Parathyroid adenoma (tissue), 2 donors: ENCODE data around the gene MPZL1.

Experiments used
- H2AFZ ChIP-seq: fragments of 300-600 bp; sonication (generic); one replicate; pipeline ENCODE4 v1.7.0; 2017; ENCODE audit warnings: antibody characterized with exemption, mild to moderate bottlenecking
- H3K27ac ChIP-seq: fragments of 300-600 bp; sonication (generic); one replicate; pipeline ENCODE4 v1.7.0; 2017
- H3K27me3 ChIP-seq: fragments of 300-600 bp; sonication (generic); one replicate; pipeline ENCODE4 v1.7.0; 2017; ENCODE audit warnings: low read length; ENCODE audit not compliant: control insufficient read depth, insufficient read depth
- H3K36me3 ChIP-seq: fragments of 300-600 bp; sonication (generic); one replicate; pipeline ENCODE4 v1.7.0; 2017; ENCODE audit warnings: low read length; ENCODE audit not compliant: control insufficient read depth, insufficient read depth
- H3K4me1 ChIP-seq: fragments of 300-600 bp; sonication (generic); one replicate; pipeline ENCODE4 v1.7.0; 2017; ENCODE audit warnings: control low read depth
- H3K4me2 ChIP-seq: fragments of 300-600 bp; sonication (generic); one replicate; pipeline ENCODE4 v1.7.0; 2017; ENCODE audit warnings: low read length
- H3K4me3 ChIP-seq: fragments of 300-600 bp; sonication (generic); one replicate; pipeline ENCODE4 v1.7.0; 2017; ENCODE audit warnings: low read depth, low read length
- H3K79me2 ChIP-seq: fragments of 300-600 bp; sonication (generic); one replicate; pipeline ENCODE4 v1.7.0; 2017; ENCODE audit warnings: control low read depth
- H3K9ac ChIP-seq: fragments of 300-600 bp; sonication (generic); one replicate; pipeline ENCODE4 v1.7.0; 2017; ENCODE audit warnings: mild to moderate bottlenecking
- H3K9me3 ChIP-seq: fragments of 300-600 bp; sonication (generic); one replicate; pipeline ENCODE4 v1.7.0; 2017; ENCODE audit warnings: low read length; ENCODE audit not compliant: control insufficient read depth
- CTCF ChIP-seq: fragments of 300-600 bp; sonication (generic); IDR thresholded peaks from one replicate; pipeline ENCODE4 v1.7.0; 2017; ENCODE audit warnings: antibody characterized with exemption, mild to moderate bottlenecking
- donor health status: primary hyperparathyroidism.

Gene MPZL1

GRCh38 chr1:167690053-167690452, 31.7 kb upstream of the MPZL1 start:
- no peaks in the 10 kb centered on the region for H3K9me3 ChIP-seq
- H3K4me2 ChIP-seq, result no peak overlapping the region
- no peaks in the 10 kb centered on the region for H3K36me3 ChIP-seq
- peaks cover 12% of the 10 kb centered on the region for H3K4me1 ChIP-seq
- no peaks in the 10 kb centered on the region for H3K79me2 ChIP-seq
- no peak overlapping the region for H2AFZ ChIP-seq
- H3K27me3 ChIP-seq, result no peaks in the 10 kb centered on the region
- TF ChIP-seq CTCF, result no peak
- no peak overlapping the region for H3K27ac ChIP-seq
- H3K9ac ChIP-seq, result no peak overlapping the region
- no peak overlapping the region for H3K4me3 ChIP-seq

- Histone ChIP-seq H3K4me3 (no peak overlapping the region), H3K79me2 (no peaks in the 10 kb centered on the region), H3K4me1 (peaks cover 9% of the 10 kb centered on the region), H3K36me3 (no peaks in the 10 kb centered on the region), H3K4me2 (no peak overlapping the region), H3K9me3 (no peaks in the 10 kb centered on the region), H3K9ac (no peak overlapping the region), H3K27me3 (no peaks in the 10 kb centered on the region), H2AFZ (no peak overlapping the region), H3K27ac (no peak overlapping the region)
- no peak for TF ChIP-seq CTCF
These were observed 28.2 kb upstream of the MPZL1 start for GRCh38 chr1:167693425-167694045.

GRCh38 chr1:167694691-167695090, 27.1 kb upstream of the MPZL1 start:
- H3K4me1 ChIP-seq, result peaks cover 7% of the 10 kb centered on the region
- H2AFZ ChIP-seq, result no peak overlapping the region
- no peaks in the 10 kb centered on the region for H3K9me3 ChIP-seq
- no peak overlapping the region for H3K9ac ChIP-seq
- no peaks in the 10 kb centered on the region for H3K27me3 ChIP-seq
- no peak overlapping the region for H3K4me2 ChIP-seq
- H3K79me2 ChIP-seq, result no peaks in the 10 kb centered on the region
- H3K36me3 ChIP-seq, result no peaks in the 10 kb centered on the region
- H3K4me3 ChIP-seq, result no peak overlapping the region
- no peak overlapping the region for H3K27ac ChIP-seq
- no peak for TF ChIP-seq CTCF

GRCh38 chr1:167695147-167695546, 26.6 kb upstream of the MPZL1 start:
- no peak overlapping the region for H3K9ac ChIP-seq

More at GRCh38 chr1:167695147-167695546, 26.6 kb upstream of the MPZL1 start:
- Histone ChIP-seq H3K4me2 (no peak overlapping the region), H2AFZ (no peak overlapping the region), H3K36me3 (no peaks in the 10 kb centered on the region), H3K27me3 (no peaks in the 10 kb centered on the region), H3K79me2 (no peaks in the 10 kb centered on the region), H3K27ac (no peak overlapping the region), H3K9me3 (no peaks in the 10 kb centered on the region), H3K4me1 (peaks cover 2% of the 10 kb centered on the region), H3K4me3 (no peak overlapping the region)
- TF ChIP-seq CTCF, result no peak
